ENCODE measurements around the gene MAGEA2.

DNA sequence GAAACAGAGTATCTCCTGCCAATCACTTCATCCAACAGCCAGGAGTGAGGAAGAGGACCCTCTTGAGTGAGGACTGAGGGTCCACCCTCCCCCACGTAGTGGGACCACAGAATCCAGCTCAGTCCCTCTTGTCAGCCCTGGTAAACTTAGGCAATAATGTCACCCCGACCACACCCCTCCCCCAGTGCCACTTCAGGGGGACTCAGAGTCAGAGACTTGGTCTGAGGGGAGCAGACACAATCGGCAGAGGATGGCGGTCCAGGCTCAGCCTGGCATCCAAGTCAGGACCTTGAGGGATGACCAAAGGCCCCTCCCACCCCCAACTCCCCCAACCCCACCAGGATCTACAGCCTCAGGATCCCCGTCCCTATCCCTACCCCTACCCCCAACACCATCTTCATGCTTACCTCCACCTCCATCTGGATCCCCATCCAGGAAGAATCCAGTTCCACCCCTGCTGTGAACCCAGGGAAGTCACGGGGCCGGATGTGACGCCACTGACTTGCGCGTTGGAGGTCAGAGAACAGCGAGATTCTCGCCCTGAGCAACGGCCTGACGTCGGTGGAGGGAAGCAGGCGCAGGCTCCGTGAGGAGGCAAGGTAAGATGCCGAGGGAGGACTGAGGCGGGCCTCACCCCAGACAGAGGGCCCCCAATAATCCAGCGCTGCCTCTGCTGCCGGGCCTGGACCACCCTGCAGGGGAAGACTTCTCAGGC is 20.2 kb downstream of the MAGEA2 start, which contains the start of the genes CSAG1 and MAGEA12:
- TF ChIP-seq, protein P1, sequence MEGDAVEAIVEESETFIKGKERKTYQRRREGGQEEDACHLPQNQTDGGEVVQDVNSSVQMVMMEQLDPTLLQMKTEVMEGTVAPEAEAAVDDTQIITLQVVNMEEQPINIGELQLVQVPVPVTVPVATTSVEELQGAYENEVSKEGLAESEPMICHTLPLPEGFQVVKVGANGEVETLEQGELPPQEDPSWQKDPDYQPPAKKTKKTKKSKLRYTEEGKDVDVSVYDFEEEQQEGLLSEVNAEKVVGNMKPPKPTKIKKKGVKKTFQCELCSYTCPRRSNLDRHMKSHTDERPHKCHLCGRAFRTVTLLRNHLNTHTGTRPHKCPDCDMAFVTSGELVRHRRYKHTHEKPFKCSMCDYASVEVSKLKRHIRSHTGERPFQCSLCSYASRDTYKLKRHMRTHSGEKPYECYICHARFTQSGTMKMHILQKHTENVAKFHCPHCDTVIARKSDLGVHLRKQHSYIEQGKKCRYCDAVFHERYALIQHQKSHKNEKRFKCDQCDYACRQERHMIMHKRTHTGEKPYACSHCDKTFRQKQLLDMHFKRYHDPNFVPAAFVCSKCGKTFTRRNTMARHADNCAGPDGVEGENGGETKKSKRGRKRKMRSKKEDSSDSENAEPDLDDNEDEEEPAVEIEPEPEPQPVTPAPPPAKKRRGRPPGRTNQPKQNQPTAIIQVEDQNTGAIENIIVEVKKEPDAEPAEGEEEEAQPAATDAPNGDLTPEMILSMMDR (IDR thresholded peaks at IDR 0.05; ENCODE audit: low read depth, low read length): no peak
- TF ChIP-seq POLR2A (IDR thresholded peaks at IDR 0.05; ENCODE audit: extremely low read depth, insufficient read length) (no peak), MYC (IDR thresholded peaks at IDR 0.05; ENCODE audit: low read depth, low read length) (no peak)
